Neural progenitor cell (in vitro differentiated cells): ENCODE results near the gene SLIT1.

Experiments used
- CTCF ChIP-seq: fragments of 200-600 bp; sonication (generic); IDR thresholded peaks from 2 replicates; pipeline ENCODE4 v1.5.1; 2017; ENCODE audit warnings: antibody characterized with exemption, mild to moderate bottlenecking
- EZH2 ChIP-seq: fragments of 200-600 bp; sonication (generic); IDR thresholded peaks from 2 replicates; pipeline ENCODE4 v1.6.1; 2017; ENCODE audit warnings: antibody characterized with exemption, mild to moderate bottlenecking, moderate library complexity
- EZH2phosphoT487 ChIP-seq: fragments of 200-600 bp; sonication (generic); IDR thresholded peaks from 2 replicates; pipeline ENCODE4 v1.6.1; 2017; ENCODE audit warnings: antibody characterized with exemption

GRCh38 chr10:97235353-97235752, 49.6 kb upstream of the SLIT1 start:
- no peak for TF ChIP-seq CTCF
- no peak for TF ChIP-seq EZH2
- TF ChIP-seq EZH2phosphoT487 = no peak
